ENCODE measurements around the gene H2AZ2. TPM values are rescaled to one million over a fixed set of nuclear protein-coding genes. Genes with fewer than 3 reads are reported as not detected.
"Not testable (repeated sequence)": the region's sequence is repeated elsewhere in the genome, so short reads cannot be mapped to it uniquely, and the experiment has no call there.

H2AZ2 gene
- total RNA-seq, 2 experiments from 2014 or later = 274 to 440 TPM

DNA sequence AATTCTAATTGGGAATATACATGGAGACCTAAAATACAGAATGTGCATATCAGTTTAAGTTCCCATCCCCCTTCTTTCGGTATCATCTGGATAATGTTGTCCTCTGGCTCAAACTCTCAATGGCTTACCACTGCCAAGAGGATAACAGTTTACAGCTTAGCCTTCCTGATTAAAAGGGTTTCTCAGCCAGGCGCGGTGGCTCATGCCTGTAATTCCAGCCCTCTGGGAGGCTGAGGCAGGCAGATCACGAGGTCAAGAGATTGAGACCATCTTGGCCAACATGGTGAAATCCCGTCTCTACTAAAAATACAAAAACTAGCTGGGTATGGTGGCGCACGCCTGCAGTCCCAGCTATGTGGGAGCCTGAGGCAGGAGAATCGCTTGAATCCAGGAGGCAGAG, 5.2 kb downstream of the H2AZ2 start:
- H2AFZ ChIP-seq (ENCODE audit: low read length); CTCF ChIA-PET (ENCODE audit: unreplicated experiment); DNase-seq (ENCODE audit: low spot score); H3K4me2 ChIP-seq (ENCODE audit: low read length); H3K9me2 ChIP-seq (ENCODE audit: insufficient read depth, low read length); H3K4me3 ChIP-seq (ENCODE audit: low read depth, low read length, poor library complexity, severe bottlenecking); H3K27ac ChIP-seq (ENCODE audit: low read depth, low read length, poor library complexity, severe bottlenecking); H3K9me3 ChIP-seq (ENCODE audit: low read length); POLR2A ChIA-PET; BruUV-seq (replicated peaks): not testable (repeated sequence)
- H4K20me1 ChIP-seq (ENCODE audit: insufficient read depth, low read length) = peaks cover 36% of the 10 kb centered on the region
- intact Hi-C loops (cut with micrococcal nuclease; ENCODE audit: unreplicated experiment) = loop anchor here (10.0 kb wide), 1 partner anchor 272 kb away; the partner anchor contains the start of gene TBRG4
- peaks cover 92% of the 10 kb centered on the region for H3K79me2 ChIP-seq (ENCODE audit: insufficient read depth, low read depth, low read length)
- H3K4me1 ChIP-seq (ENCODE audit: insufficient read depth, low read length, poor library complexity, severe bottlenecking) = peaks cover 19% of the 10 kb centered on the region
- peaks cover 67% of the 10 kb centered on the region for H3K36me3 ChIP-seq (ENCODE audit: insufficient read depth, low read length)

DNA sequence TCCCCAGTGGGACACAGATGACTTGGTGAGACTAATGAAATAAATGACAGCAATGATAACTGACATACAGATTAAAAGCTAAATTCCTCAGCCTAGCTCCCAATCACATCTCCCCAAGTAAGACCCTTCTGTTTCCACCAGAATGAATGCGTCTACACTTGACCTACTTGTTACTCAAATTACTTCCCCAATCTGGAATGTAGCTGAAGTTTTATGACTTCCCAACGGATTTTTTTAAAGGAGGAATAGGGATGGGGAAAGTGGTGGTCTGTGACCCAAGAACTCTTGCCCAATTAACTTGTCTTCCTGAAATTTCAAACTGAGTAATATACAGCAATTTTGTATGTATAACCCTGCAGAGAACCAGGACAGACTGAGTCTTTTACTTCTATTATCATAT, 9.1 kb downstream of the H2AZ2 start:
- ChIA-PET CTCF (ENCODE audit: unreplicated experiment) (no interaction called here), POLR2A (interaction anchor here (0.6 to 1.6 kb wide), 2 partner anchors 10 to 19 kb away, joined by 3 to 10 read pairs; no protein-coding TSS in a partner anchor)
- Histone ChIP-seq H3K4me3 (ENCODE audit: low read depth, low read length, poor library complexity, severe bottlenecking) (no peak overlapping the region), H4K20me1 (ENCODE audit: insufficient read depth, low read length) (no peaks in the 10 kb centered on the region; the same call in none of the 2 replicates), H3K79me2 (ENCODE audit: insufficient read depth, low read depth, low read length) (peaks cover 86% of the 10 kb centered on the region), H3K4me2 (ENCODE audit: low read length) (no peak overlapping the region), H2AFZ (ENCODE audit: low read length) (no peak overlapping the region), H3K9me2 (ENCODE audit: insufficient read depth, low read length) (no peaks in the 10 kb centered on the region), H3K9me3 (ENCODE audit: low read length) (no peaks in the 10 kb centered on the region), H3K27ac (ENCODE audit: low read depth, low read length, poor library complexity, severe bottlenecking) (no peak overlapping the region), H3K36me3 (ENCODE audit: insufficient read depth, low read length) (peaks cover 94% of the 10 kb centered on the region), H3K4me1 (ENCODE audit: insufficient read depth, low read length, poor library complexity, severe bottlenecking) (no peaks in the 10 kb centered on the region)
- intact Hi-C loops (cut with micrococcal nuclease; ENCODE audit: unreplicated experiment) = no loop called here
- no TSS peak for BruUV-seq (replicated peaks)
- DNase-seq (ENCODE audit: low spot score) = no peak
- no peak for TF ChIP-seq EZH2phosphoT487 (IDR thresholded peaks at IDR 0.05; ENCODE audit: borderline replicate concordance, low read depth, low read length)
- TF ChIP-seq, protein P1, sequence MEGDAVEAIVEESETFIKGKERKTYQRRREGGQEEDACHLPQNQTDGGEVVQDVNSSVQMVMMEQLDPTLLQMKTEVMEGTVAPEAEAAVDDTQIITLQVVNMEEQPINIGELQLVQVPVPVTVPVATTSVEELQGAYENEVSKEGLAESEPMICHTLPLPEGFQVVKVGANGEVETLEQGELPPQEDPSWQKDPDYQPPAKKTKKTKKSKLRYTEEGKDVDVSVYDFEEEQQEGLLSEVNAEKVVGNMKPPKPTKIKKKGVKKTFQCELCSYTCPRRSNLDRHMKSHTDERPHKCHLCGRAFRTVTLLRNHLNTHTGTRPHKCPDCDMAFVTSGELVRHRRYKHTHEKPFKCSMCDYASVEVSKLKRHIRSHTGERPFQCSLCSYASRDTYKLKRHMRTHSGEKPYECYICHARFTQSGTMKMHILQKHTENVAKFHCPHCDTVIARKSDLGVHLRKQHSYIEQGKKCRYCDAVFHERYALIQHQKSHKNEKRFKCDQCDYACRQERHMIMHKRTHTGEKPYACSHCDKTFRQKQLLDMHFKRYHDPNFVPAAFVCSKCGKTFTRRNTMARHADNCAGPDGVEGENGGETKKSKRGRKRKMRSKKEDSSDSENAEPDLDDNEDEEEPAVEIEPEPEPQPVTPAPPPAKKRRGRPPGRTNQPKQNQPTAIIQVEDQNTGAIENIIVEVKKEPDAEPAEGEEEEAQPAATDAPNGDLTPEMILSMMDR (conservative IDR thresholded peaks at IDR 0.05; ENCODE audit: low read length) = no peak

DNA sequence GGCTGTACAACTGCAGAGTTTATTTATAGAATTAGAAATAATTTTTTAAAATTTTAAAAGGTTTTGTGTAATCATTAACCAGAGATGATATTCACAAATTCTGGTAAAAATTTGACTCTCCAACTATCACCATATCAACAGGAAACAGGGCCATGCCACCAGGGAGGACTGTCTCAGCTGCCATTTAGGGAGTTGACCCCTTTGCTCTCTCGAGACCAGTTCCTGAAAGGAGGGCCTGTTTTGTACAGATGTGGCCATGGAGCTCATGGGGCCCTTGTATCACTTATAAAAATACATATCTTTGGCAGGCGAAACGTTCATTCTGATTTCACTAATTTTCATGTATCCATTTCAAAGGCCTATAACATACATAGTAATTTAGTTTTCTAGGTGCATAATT, 20.3 kb downstream of the H2AZ2 start:
- intact Hi-C loops (cut with micrococcal nuclease; ENCODE audit: unreplicated experiment) = no loop called here
- TF ChIP-seq, protein P1 (conservative IDR thresholded peaks at IDR 0.05; ENCODE audit: low read length) = no peak
- no peak for TF ChIP-seq EZH2phosphoT487 (IDR thresholded peaks at IDR 0.05; ENCODE audit: borderline replicate concordance, low read depth, low read length)
- DNase-seq (ENCODE audit: low spot score) = no peak
- no peaks in the 10 kb centered on the region for H3K4me1 ChIP-seq (ENCODE audit: insufficient read depth, low read length, poor library complexity, severe bottlenecking)
- POLR2A ChIA-PET = interaction anchor here (0.5 to 2.0 kb wide), 3 partner anchors 30 to 1084 kb away, joined by 3 to 7 read pairs (median 5); no protein-coding TSS in a partner anchor
- CTCF ChIA-PET (ENCODE audit: unreplicated experiment) = no interaction called here
- no peak overlapping the region for H2AFZ ChIP-seq (ENCODE audit: low read length)
- H3K79me2 ChIP-seq (ENCODE audit: insufficient read depth, low read depth, low read length) = peaks cover 4% of the 10 kb centered on the region; the same call in 1 of the 2 replicates
- H3K4me2 ChIP-seq (ENCODE audit: low read length) = no peak overlapping the region
- no TSS peak for BruUV-seq (replicated peaks)
- no peak overlapping the region for H3K4me3 ChIP-seq (ENCODE audit: low read depth, low read length, poor library complexity, severe bottlenecking)
- no peaks in the 10 kb centered on the region for H3K9me3 ChIP-seq (ENCODE audit: low read length)
- H3K9me2 ChIP-seq (ENCODE audit: insufficient read depth, low read length) = no peaks in the 10 kb centered on the region
- no peaks in the 10 kb centered on the region for H4K20me1 ChIP-seq (ENCODE audit: insufficient read depth, low read length)
- no peak overlapping the region for H3K27ac ChIP-seq (ENCODE audit: low read depth, low read length, poor library complexity, severe bottlenecking)
- H3K36me3 ChIP-seq (ENCODE audit: insufficient read depth, low read length) = peaks cover 73% of the 10 kb centered on the region
